ENCODE measurements around the gene RHBG.

The RHBG gene

DNA sequence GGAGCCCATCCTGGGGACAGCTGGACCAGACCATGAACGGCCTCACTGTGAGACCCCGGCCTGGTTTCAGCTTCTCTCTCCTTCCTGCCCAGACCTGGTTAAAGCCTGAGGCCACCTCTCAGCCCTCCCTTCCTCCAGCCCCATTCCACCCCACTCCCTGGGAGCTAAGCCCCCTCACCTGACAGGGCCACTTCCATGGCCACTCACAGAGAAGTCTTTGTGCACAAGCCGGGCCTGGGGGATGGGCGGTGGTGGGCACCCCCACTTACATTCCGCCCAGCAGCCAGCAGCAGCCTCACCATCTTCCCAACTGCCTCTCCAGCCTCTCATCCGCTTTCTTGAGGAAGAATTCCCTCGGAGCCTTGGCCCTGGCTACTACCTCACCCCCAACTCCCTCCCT, 40.4 kb downstream of the RHBG start:
- DNase-seq, result no peak

DNA sequence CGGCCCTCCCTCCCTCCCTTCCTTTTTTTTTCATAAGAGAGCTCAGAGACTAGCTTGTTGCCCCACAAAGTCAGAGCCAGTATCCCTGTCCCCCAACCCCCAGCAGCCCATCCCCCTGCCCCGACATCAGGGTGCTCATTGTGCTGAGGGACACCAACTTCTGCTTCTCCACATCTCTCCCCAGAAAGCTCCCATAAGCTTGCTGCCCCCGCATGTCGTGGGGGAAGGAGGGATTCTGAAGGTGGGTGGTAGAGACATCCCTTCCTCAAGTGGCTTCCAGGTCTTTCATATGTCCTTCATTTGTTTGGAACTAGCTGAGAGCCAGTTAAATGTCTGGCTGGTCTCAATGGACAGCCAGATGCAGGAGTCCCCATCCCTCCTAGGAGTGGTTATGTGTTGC, 41.2 kb downstream of the RHBG start:
- DNase-seq, result no peak

- DNase-seq, result no peak
These were observed 41.7 kb downstream of the RHBG start for GRCh38 chr1:156410740-156411139.

DNA sequence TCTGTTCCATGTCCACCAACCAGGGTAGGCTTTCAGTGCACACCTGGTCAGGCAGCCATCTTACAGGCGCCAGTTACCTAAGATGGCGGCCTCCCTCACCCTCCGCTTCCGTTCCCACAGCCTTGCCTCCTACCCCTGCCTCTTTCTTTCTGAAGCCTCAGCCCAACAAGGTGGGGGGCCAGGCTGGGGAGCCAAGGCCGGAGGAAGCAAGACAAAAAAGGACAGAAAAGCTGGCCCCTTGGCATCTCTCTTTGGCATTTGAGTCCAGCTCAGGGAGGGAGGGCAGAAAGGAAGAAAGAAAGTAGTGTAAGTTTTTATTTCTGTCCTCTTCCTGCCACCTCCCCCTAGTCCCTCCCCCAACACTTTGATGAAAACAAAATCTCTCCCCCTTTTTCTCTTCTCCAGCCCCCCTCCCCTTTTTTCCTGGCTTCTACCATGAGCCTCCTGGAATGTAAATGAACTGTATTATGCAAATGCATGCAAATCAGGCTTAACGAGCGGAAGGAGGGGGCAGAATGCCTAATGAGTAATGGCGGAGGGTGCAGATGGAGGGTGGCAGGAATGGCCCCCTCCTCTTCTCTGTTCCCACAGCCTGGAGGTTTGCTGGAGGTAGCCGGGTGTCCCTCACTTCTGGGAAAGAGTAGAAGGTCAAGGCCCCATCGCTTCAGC, 43.8 kb downstream of the RHBG start:
- no peak for DNase-seq

DNA sequence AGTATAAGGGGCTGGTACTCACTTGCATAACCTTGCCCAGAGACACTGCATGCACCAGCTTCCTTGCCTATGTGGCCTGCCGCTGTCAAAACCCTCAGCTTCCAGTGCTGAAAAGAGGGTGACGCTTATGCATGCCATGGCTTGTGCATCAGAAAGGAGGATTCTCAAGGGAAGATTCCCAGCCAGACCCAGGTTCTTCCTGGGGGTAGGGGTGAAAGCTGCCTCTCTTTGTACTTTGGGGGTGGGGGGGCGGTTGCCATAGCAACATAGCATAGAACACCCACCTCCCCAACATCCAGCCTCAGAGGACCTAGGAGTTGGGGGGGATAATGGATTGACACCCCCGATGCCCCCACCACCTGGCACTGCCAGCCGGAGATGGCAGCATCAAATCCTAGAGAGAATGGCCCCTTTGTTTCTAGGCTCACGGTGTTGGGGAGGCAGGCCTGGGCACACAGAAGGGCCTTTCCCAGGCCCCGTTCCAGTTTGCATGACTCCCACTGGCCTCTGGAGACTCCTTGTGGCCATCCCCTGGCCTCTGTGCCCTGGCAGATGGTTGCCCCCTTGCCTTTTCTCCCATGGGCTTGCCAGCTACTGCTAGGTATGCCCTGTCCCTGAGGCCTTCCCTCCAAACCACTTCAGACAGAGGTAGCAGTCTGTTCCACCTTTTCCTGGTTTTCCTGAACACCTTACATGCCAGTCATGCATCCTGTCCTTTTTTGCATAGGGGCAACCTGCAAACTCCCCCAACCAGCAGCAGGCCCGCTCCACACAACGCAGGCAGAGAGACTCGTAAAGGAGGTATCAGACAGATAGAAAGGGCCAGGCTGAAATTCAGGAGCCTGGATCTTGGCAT, 44.6 kb downstream of the RHBG start:
- no peak for DNase-seq

GRCh38 chr1:156414461-156415064, 45.6 kb downstream of the RHBG start:
- no peak for DNase-seq

GRCh38 chr1:156416993-156417392, 48.0 kb downstream of the RHBG start:
- DNase-seq, result no peak

GRCh38 chr1:156417401-156418020, 48.5 kb downstream of the RHBG start:
- DNase-seq, result no peak

DNA sequence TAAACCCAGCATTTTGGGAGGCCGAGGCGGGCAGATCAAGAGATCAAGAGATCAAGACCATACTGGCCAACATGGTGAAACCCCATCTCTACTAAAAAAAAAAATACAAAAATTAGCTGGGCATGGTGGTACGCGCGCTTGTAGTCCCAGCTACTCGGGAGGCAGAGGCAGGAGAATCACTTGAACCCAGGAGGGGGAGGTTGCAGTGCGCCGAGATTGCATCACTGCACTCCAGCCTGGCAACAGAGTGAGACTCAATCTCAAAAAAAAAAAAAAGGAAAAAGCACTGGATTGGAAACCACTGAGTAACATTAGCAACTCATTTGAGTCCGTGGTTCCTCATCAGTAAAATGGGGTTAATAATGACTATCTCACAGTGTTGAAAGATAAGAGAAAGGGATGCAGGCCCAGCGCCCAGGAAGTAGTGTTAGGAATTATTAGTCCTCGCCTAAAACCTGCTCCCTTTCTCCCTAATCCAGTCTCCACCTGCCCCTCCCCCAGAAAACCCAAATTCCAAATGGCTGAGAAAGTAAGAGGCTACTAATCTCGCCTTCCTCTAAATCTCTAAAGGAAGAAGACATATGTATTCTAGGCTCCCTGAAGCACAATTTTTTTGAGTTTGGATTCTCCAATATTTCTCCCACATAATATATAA, 49.5 kb downstream of the RHBG start:
- DNase-seq, result no peak

DNA sequence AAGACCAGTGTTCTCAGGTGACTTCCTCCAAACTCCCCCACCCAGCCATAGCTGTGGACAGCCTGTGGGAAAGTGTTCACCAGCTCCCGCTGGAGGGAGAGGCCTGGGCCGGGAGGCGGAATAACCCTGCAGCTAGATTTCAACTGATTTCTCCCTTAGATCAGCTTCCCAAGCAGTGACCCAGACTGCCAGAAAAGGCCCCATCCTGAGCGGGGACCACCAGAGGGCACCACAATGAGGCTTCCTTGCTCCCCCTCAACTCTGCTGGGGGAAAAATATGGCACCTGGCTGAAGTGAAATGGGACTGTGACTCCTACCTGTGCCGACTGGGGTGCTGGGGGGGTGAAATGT, 50.8 kb downstream of the RHBG start:
- DNase-seq, result no peak

GRCh38 chr1:156420205-156421061, 51.4 kb downstream of the RHBG start:
- no peak for DNase-seq

DNA sequence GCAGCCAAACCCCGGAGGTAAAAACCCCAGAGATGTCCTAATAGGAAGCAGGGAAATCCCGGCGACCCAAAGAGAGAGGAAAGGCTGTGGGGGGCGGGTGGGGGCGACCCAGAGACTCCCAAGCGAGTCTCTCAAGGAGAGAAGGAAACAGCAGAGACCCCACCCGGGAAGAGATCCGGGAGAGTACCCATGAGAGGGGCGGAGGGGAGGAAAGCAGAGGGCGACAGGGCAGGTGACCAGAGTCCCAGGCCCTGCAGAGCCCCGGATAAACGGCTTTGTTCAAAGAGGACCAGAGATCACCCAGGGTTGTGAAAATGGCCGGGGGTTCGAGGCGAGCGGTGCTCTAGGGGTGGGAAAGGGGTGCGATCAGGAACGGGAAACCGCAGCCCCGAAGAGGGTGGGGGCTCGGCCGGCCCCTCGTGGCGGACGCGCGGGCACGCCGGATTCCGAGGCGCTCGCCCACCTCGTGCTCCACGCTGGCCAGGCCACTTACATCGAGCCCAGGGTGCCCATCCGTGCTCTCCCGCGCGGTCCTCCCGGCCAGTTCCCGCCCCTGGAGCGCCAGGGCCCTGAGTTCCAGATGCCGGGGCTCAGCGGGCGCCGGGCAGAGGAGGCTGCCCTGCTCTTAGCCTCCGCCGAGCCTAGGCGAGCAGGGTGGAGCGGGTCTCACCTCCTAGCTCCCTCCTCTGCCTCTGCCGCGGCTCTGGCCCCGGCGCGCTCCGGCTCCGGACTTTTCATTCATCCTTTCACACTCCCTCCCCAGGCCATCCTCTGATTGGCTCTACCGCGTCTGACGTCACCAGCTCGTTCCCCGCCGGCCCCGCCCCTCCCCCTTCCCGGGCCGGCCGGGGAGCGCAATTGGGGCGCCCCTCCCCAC, 52.3 kb downstream of the RHBG start:
- peak; percentile 94 for DNase-seq

DNA sequence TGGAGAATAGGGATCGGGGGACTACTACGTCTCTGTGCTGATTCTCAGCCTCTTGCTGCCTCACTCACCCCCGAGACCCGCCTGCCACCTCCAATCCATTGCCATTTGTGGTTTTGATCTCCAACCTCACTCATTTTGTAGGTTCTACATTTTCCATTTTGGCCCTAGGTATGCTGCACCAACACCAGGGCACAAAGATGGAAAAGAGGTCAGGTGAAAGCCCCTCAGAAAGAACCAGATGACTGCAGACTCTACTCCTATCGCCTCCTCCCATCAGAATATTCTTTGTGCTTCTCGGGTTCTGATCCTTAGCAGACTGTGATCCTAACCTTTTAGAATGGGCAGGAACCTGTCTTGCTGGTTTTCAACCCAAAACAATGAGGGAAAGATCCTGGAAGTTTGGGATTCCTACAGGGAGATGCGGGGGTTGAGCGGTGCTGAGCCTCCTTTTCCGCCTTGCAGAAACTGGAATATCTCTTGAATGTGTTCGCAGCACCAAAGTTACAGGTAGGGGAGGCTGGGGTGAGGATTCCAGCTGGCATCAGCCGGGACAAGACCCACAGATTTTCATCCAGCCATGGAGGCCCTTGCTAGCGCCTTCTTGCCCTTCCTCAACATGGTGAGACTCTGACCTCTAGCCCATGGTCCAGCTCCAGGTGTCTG, 53.1 kb downstream of the RHBG start:
- no peak for DNase-seq

- DNase-seq, result no peak
These were observed 53.6 kb downstream of the RHBG start for GRCh38 chr1:156422602-156423091.

DNA sequence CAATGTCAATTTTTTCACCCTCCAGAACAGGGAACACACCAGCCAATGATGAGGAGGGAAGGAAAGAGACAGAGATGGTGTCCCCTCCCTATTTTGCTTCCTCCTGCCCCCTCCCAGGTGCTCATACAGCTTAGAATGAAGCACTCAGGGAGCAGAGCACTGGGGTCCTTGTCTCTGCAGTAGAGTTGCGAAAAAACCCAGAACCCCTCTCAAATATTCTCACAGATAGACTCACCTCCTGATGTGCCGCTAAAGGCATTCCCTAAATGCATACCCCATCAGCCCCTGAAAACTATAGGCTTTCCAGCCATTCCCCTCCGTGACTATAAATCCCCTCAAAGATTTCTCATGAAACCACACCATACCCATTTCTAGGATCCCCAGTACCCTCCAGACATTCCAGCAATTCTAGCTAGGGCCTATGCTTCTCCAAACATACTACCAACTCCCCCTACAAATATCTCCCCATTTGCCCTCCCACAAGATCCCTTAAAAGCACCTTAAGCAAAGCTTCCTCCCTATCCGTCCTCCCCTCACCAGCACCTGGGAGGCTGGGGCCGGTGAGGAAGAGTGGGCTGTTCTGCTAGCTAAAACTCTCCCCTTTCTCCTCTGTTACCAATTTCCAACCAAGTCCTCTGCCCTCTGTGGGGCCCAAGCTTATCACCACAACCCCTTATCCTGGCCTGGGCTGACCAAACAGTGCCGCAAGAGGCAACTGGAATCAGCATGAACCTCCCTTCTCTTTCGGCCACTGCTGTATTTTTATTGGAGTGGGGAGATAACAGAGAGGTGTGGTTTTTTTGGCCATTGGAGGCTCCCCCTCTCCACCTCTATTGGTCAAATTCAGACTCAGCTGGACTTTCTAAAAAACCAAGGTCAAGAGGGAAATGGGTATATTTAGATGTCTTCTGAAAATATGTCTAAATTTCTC, 54.7 kb downstream of the RHBG start:
- DNase-seq, result no peak

GRCh38 chr1:156424806-156425432, 55.9 kb downstream of the RHBG start:
- no peak for DNase-seq

GRCh38 chr1:156425943-156426342, 56.9 kb downstream of the RHBG start:
- no peak for DNase-seq

DNA sequence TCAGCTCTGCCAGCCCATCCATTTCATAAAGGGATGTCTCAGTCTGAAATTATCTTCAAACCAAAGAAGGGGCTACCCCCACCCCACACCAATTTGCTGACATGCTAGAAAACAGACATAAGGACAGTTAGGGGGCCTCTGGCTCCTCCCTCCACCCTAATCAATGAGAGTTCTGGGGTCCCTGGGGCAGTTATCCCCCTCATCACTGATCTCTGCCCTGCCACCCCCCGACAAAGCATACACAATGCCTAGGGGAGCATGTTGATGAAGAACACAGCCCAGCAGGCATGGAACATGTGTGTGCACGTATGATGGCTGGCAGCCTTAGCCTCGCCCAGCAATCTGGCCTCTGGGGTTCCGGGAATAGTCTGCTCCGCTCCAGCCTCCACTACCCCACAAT, 58.9 kb downstream of the RHBG start:
- DNase-seq, result no peak

Measured in NCI-H345 (cell line).